ENCODE measurements around the gene ITGAD. TPM values are rescaled to one million over a fixed set of nuclear protein-coding genes. Genes with fewer than 3 reads are reported as not detected.

Gene ITGAD
- total RNA-seq, 1 donor from 2014 or later: not detected

DNA sequence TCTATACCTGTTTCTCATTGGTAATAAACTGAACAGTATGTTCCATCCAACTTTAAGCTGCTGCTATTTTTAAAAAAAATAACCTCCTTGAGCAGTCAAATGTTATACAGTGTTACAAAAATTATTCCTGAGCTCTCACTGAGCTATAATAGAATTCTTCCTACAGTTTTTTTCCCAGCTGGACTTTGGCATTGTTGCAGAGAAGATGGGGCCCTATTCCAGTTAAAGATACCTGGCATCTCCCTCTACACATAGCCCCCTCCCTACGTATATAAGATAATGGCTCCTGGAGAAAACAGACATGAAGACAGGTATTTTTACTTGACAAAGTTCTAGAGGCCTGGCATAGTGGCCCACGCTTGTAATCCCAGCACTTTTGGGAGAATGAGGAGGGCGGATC, 36.7 kb downstream of the ITGAD start:
- H3K27ac Mint-ChIP-seq (ENCODE audit: unreplicated experiment): no peak overlapping the region
- H3K4me3 Mint-ChIP-seq (ENCODE audit: unreplicated experiment): no peak overlapping the region
- H3K27me3 Mint-ChIP-seq (ENCODE audit: unreplicated experiment): peaks cover 9% of the 10 kb centered on the region
- DNase-seq: no peak
- H3K36me3 Mint-ChIP-seq (ENCODE audit: unreplicated experiment): no peaks in the 10 kb centered on the region
- no peak for TF ChIP-seq CTCF (IDR thresholded peaks at IDR 0.05; ENCODE audit: partially characterized antibody, unreplicated experiment)
- H3K9me3 Mint-ChIP-seq (ENCODE audit: unreplicated experiment): peaks cover 8% of the 10 kb centered on the region
- H3K4me1 Mint-ChIP-seq (ENCODE audit: low read depth, unreplicated experiment): no peaks in the 10 kb centered on the region

DNA sequence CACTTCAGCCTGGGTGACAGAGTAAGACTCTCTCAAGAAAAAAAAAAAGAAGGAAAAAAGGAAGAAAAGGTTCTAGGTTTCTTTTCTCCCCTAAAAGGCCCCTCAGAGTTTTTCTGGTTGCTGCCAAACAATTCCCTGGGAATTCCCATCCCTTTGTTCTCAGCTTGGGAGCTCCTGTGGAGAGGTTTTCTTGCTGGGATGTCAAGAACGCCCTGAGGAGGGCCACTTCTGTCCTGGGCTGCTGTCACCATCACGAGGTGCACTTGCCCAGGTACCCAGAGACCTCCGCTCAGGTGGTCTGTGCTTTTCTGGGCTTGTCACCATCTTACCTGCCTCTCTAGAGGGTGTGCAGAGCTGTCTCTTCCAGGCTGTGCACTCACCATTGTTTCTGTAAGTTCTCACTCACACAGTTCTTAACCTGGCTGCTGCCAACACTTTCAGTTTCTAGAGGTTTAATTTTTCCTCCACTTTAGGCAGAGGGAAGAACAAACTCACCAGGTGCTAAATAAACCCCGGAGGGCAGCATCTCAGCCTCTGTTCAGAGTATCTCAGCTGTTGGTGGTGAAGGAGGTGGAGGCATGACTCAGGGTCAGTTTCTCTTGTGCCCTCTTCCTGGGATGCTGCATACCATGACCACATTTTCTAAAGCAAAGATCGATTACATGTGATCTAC, 37.4 kb downstream of the ITGAD start:
- no peak for DNase-seq
- Mint-ChIP-seq H3K9me3 (ENCODE audit: unreplicated experiment) (peaks cover 5% of the 10 kb centered on the region), H3K4me3 (ENCODE audit: unreplicated experiment) (no peak overlapping the region), H3K4me1 (ENCODE audit: low read depth, unreplicated experiment) (no peaks in the 10 kb centered on the region), H3K36me3 (ENCODE audit: unreplicated experiment) (no peaks in the 10 kb centered on the region), H3K27me3 (ENCODE audit: unreplicated experiment) (peaks cover 7% of the 10 kb centered on the region), H3K27ac (ENCODE audit: unreplicated experiment) (no peak overlapping the region)
- no peak for TF ChIP-seq CTCF (IDR thresholded peaks at IDR 0.05; ENCODE audit: partially characterized antibody, unreplicated experiment)

DNA sequence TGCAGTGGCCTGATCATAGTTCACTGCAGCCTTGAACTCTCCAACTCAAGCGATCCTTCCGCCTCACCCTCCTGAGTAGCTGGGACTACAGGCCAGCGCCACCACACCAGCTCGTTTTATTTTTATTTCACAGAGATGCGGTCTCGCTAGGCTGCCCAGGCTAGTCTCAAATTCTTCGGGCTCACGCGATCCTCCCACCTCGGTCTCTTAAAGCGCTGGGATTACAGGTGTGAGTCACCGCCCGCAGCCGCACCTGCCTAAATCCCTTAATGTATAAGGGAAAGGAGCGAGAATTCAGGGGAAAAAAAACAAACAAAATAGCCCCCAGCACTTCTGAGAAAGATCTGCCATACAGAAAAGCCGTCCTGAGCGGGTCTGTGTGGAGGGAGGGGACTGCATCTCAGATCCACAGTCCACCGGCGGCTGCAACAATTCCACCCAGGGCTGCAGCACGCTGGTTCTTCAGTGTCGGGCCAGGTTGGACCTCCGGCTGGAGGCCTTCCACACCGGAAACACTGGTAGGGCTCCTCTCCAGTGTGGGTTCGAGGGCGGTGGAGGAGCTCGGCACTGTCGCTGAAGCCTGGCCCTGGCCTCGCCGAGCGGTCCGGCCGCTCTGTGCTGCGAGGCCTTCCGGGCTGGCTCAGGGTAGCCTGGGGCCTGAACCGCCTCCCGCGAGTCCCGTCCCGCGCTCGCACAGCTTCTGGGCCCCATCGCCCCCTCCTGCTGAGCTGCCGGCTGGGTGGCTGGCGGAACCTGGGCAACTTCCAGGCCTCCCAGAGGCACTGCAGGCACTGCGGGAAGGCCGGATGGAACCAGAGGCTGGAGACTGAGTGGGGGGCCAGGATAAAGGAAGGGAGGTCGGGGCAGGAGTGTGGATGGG, 42.4 kb downstream of the ITGAD start:
- TF ChIP-seq CTCF (IDR thresholded peaks at IDR 0.05; ENCODE audit: partially characterized antibody, unreplicated experiment): no peak
- no peak for DNase-seq
- H3K36me3 Mint-ChIP-seq (ENCODE audit: unreplicated experiment): no peaks in the 10 kb centered on the region
- peaks cover 2% of the 10 kb centered on the region for H3K9me3 Mint-ChIP-seq (ENCODE audit: unreplicated experiment)
- no peaks in the 10 kb centered on the region for H3K27me3 Mint-ChIP-seq (ENCODE audit: unreplicated experiment)
- H3K27ac Mint-ChIP-seq (ENCODE audit: unreplicated experiment): no peak overlapping the region
- no peak overlapping the region for H3K4me3 Mint-ChIP-seq (ENCODE audit: unreplicated experiment)
- no peaks in the 10 kb centered on the region for H3K4me1 Mint-ChIP-seq (ENCODE audit: low read depth, unreplicated experiment)

DNA sequence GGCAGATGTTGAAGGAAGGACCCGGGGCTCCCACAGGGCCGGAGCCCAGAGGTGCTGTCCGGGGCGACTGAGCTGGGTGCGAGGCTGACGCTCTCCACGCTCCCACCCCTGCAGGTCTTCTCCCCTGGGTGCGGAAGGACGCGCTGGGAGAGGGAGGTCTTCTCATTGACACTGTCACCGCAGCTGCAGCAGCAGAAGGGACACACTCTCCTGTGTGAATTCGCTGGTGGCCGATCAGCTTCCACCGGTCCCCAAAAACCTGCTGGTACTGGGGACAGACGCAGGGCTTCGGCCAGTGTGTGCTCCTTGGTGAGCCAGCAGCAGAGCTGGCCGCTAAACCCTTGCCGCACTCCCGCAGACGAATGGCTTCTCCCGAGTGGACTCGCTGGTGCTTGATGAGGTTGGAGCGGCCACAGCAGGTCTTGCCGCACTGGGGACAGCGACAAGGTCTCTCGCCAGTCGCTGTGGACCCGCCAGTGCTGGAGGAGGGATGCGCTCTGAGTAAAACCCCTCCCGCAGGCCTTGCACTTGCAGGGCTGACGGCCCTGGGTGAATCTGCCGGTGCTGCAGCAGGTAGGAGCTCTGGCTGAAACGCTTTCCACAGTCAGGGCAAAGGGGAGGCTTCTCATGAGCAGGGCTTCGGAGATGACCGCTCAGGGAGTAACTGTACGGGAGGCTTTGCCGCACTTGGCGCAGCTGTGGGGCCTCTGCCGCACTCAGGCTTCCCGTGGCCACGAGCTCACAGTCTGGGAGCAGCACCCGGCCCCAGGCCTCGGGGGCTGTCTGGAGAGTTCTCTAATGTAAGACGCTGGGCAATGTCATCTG, 43.3 kb downstream of the ITGAD start:
- H3K4me3 Mint-ChIP-seq (ENCODE audit: unreplicated experiment): no peak overlapping the region
- no peak for DNase-seq
- peaks cover 2% of the 10 kb centered on the region for H3K27me3 Mint-ChIP-seq (ENCODE audit: unreplicated experiment)

More for the DNA sequence above, 43.3 kb downstream of the ITGAD start:
- no peak for TF ChIP-seq CTCF (IDR thresholded peaks at IDR 0.05; ENCODE audit: partially characterized antibody, unreplicated experiment)
- Mint-ChIP-seq H3K27ac (ENCODE audit: unreplicated experiment) (no peak overlapping the region), H3K9me3 (ENCODE audit: unreplicated experiment) (peaks cover 2% of the 10 kb centered on the region), H3K4me1 (ENCODE audit: low read depth, unreplicated experiment) (no peaks in the 10 kb centered on the region), H3K36me3 (ENCODE audit: unreplicated experiment) (no peaks in the 10 kb centered on the region)

Measured in glutamatergic neuron (in vitro differentiated cells).